ENCODE measurements around the gene SPATA13. TPM values are rescaled to one million over a fixed set of nuclear protein-coding genes. Genes with fewer than 3 reads are reported as not detected.

Gene SPATA13
- total and polyA plus RNA-seq, 11 donors: 5.4 to 20.1 (median 8.6) TPM

GRCh38 chr13:24183741-24184182 is 23.2 kb downstream of the SPATA13 start:
- peaks cover 0 to 6% (median 0%) of the 10 kb centered on the region in 12 donors for H3K4me1 ChIP-seq
- TF ChIP-seq, protein P1, sequence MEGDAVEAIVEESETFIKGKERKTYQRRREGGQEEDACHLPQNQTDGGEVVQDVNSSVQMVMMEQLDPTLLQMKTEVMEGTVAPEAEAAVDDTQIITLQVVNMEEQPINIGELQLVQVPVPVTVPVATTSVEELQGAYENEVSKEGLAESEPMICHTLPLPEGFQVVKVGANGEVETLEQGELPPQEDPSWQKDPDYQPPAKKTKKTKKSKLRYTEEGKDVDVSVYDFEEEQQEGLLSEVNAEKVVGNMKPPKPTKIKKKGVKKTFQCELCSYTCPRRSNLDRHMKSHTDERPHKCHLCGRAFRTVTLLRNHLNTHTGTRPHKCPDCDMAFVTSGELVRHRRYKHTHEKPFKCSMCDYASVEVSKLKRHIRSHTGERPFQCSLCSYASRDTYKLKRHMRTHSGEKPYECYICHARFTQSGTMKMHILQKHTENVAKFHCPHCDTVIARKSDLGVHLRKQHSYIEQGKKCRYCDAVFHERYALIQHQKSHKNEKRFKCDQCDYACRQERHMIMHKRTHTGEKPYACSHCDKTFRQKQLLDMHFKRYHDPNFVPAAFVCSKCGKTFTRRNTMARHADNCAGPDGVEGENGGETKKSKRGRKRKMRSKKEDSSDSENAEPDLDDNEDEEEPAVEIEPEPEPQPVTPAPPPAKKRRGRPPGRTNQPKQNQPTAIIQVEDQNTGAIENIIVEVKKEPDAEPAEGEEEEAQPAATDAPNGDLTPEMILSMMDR (IDR thresholded peaks at IDR 0.05): no peak
- no peak for TF ChIP-seq POLR2A (IDR thresholded peaks at IDR 0.05)
- peak in 2 of 4 donors; percentile 41 to 52 for ATAC-seq
- H3K36me3 ChIP-seq: no peaks in the 10 kb centered on the region
- H3K9me3 ChIP-seq: peaks cover 0 to 7% (median 3%) of the 10 kb centered on the region in 12 donors
- 75 to 89% (median 85%) methylated on average over 9 of the region's 9 CpGs for WGBS, 4 donors
- H3K4me3 ChIP-seq: no peak overlapping the region
- DNase-seq: no peak
- no peaks in the 10 kb centered on the region for H3K27me3 ChIP-seq
- no peak overlapping the region for H3K27ac ChIP-seq
- intact Hi-C loops (cut with DNase I): no loop called here

DNA sequence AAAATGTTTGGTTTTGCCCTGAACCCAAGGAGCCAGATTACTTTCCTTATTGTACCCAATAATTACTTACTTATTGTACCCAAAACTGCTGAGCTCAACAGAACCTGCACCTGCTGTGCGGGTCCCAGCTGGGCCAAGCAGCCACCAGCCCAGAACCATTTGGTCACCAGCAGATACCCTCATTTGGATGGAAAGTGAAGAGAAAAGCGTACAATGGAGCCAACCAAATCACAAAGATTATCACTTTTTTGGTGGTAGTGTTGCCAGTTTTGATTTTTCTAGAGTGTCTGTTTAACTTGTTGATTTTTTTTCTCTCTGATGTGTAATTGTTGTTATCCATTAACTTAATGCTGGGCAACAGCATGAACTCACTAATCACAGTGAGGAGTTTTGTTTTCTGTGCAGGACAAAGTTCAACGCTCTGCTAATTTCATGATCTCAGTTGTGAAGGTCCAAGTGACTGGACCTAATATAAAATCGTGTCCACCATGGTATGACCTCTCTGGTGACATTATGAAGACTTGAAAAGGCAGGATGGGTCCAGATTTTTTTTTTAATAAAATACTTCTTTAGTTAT is 23.8 kb downstream of the SPATA13 start:
- no peak for TF ChIP-seq POLR2A (IDR thresholded peaks at IDR 0.05)
- TF ChIP-seq, protein P1 (IDR thresholded peaks at IDR 0.05): no peak
- no peak for DNase-seq

DNA sequence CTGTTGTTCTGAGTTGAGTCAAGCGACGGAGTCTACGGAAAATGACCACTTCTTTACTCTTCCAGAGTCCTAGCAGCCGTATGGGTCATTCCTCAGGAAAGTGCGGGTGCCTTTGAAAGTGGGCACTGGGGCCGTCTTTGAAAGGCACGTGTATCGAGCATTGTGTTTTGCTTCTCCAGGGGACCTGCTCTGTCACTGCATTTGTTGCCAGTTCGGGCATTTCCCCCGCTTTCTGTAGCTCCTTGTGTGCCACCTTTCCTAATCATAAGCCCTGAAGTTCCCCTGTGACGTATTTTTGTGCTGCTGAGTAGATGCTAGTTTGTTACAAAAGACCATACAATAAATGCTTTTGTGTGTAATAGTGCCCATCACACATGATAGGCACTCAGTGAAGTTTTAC is 24.4 kb downstream of the SPATA13 start:
- TF ChIP-seq, protein P1 (IDR thresholded peaks at IDR 0.05): no peak
- no peak for TF ChIP-seq POLR2A (IDR thresholded peaks at IDR 0.05)
- intact Hi-C loops (cut with DNase I): no loop called here
- Histone ChIP-seq H3K27me3 (no peaks in the 10 kb centered on the region), H3K27ac (no peak overlapping the region), H3K9me3 (peaks cover 0 to 13% (median 7%) of the 10 kb centered on the region in 12 donors), H3K4me1 (peaks cover 0 to 5% (median 0%) of the 10 kb centered on the region in 12 donors), H3K4me3 (no peak overlapping the region), H3K36me3 (no peaks in the 10 kb centered on the region)
- 87 to 93% (median 90%) methylated on average over 11 of the region's 11 CpGs for WGBS, 4 donors
- DNase-seq (no peak), ATAC-seq (no peak)

More for the DNA sequence above, 23.8 kb downstream of the SPATA13 start:
- H3K27ac ChIP-seq: no peak overlapping the region
- no peaks in the 10 kb centered on the region for H3K27me3 ChIP-seq
- intact Hi-C loops (cut with DNase I): no loop called here
- H3K4me3 ChIP-seq: no peak overlapping the region
- 88 to 94% (median 93%) methylated on average over 4 of the region's 4 CpGs for WGBS, 4 donors
- peaks cover 0 to 5% (median 0%) of the 10 kb centered on the region in 12 donors for H3K4me1 ChIP-seq
- ATAC-seq: no peak
- peaks cover 0 to 13% (median 7%) of the 10 kb centered on the region in 12 donors for H3K9me3 ChIP-seq
- no peaks in the 10 kb centered on the region for H3K36me3 ChIP-seq

DNA sequence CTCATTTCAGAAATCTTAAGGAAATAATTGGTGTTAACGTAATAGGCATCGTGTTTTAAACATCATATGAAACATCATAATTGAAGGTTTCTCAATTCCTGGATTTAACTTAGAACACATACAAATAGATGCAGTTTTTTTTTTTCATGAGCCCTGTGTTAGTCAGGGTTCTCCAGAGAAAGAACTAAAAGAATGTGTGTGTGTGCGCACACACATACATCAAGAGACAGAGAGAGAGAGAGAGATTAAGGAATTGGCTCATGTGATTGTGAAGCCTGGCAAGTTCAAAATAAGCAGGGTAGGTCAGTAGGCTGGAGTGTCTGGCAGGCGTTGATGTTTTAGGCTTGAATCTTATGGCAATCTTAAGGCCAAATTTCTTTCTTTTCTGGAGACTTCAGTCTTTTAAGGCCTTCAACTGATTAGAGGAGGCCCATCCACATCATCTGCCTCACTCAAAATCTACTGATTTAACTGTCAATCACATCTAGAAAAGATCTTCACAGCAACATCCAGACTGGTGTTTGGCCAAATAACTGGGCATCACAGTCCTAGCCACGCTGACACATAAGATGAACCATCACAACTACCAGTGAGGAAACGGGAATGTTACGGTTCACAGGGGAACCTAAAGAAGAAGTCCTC is 25.2 kb downstream of the SPATA13 start:
- DNase-seq (no peak), ATAC-seq (no peak)
- TF ChIP-seq, protein P1 (IDR thresholded peaks at IDR 0.05): no peak
- no peak for TF ChIP-seq POLR2A (IDR thresholded peaks at IDR 0.05)
- Histone ChIP-seq H3K27me3 (no peaks in the 10 kb centered on the region), H3K27ac (no peak overlapping the region), H3K9me3 (peaks cover 0 to 13% (median 7%) of the 10 kb centered on the region in 12 donors), H3K4me1 (peaks cover 0 to 5% (median 0%) of the 10 kb centered on the region in 12 donors), H3K4me3 (no peak overlapping the region), H3K36me3 (no peaks in the 10 kb centered on the region)
- WGBS, 4 donors: 88 to 94% (median 92%) methylated on average over 7 of the region's 7 CpGs
- intact Hi-C loops (cut with DNase I): no loop called here
